ENCODE measurements around the gene SPSB2. TPM values are rescaled to one million over a fixed set of nuclear protein-coding genes. Genes with fewer than 3 reads are reported as not detected.

The SPSB2 gene, protein sequence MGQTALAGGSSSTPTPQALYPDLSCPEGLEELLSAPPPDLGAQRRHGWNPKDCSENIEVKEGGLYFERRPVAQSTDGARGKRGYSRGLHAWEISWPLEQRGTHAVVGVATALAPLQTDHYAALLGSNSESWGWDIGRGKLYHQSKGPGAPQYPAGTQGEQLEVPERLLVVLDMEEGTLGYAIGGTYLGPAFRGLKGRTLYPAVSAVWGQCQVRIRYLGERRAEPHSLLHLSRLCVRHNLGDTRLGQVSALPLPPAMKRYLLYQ
- 8.1 and 10.8 TPM in 2 replicates for total RNA-seq (2021)
- Bru-seq, nascent RNA, result percentile 56 among the genes with signal in this experiment
- percentile 46 among the genes with signal in this experiment for BruChase-seq, experiment 1, labeled RNA remaining after a 2-hour chase
- percentile 42 among the genes with signal in this experiment for BruChase-seq, experiment 2, labeled RNA remaining after a 6-hour chase
- long read RNA-seq, partial matches to known transcripts, result 4 of 8 reads
- long read RNA-seq, other reads (novel, unspliced or antisense), result 3 of 8 reads

- intact Hi-C loops (cut with micrococcal nuclease; ENCODE audit: unreplicated experiment), result loop anchor here (2.0 to 5.0 kb wide), 4 partner anchors 17 to 239 kb away; partner anchors contain the start of gene LRRC23
- ChIA-PET POLR2A (ENCODE audit: low non-redundant PET) (interaction anchor here (0.5 to 0.7 kb wide), 3 partner anchors 184 to 235 kb away, joined by 3 to 10 read pairs (median 3); partner anchors contain the start of gene ZNF384), CTCF (interaction anchor here (0.6 to 2.3 kb wide), 10 partner anchors 9 to 119 kb away, joined by 3 to 13 read pairs (median 5); partner anchors contain the start of genes CDCA3, ENO2 and USP5)
- BruUV-seq (replicated peaks), result no TSS peak
- peaks cover 32% of the 10 kb centered on the region for H3K36me3 ChIP-seq (ENCODE audit: insufficient read depth, low read length, poor library complexity, severe bottlenecking)
- DNase-seq (ENCODE audit: low spot score), result peak; percentile 98
- peak within 1 kb of the TSS; percentile 75 for H3K4me3 ChIP-seq (ENCODE audit: low read depth, low read length, poor library complexity, severe bottlenecking)
- TF ChIP-seq CTCF (conservative IDR thresholded peaks at IDR 0.05; ENCODE audit: low read depth, low read length) (no peak), EZH2 (IDR thresholded peaks at IDR 0.05; ENCODE audit: borderline replicate concordance, low read depth, low read length, poor library complexity, severe bottlenecking) (no peak)
- no peaks in the 10 kb centered on the region for H3K9me3 ChIP-seq (ENCODE audit: low read depth, low read length, poor library complexity, severe bottlenecking)
- peaks cover 22% of the 10 kb centered on the region for H3K4me1 ChIP-seq (ENCODE audit: insufficient read depth, low read length, poor library complexity, severe bottlenecking)
- peak within 1 kb of the TSS; percentile 74 for H3K27ac ChIP-seq (ENCODE audit: low read depth, low read length, poor library complexity, severe bottlenecking)
- no peaks in the 10 kb centered on the region for H3K27me3 ChIP-seq (replicated peaks; ENCODE audit: insufficient read depth, low read depth, low read length, poor library complexity)
These were observed at the start of gene SPSB2 for GRCh38 chr12:6873094-6874014. Gene SPSB2 (minus strand): TSS chr12:6873303. CDS start chr12:6872901, 402 bp downstream.

GRCh38 chr12:6921996-6922946, 49.2 kb upstream of the SPSB2 start:
- ChIA-PET POLR2A (ENCODE audit: low non-redundant PET) (no interaction called here), CTCF (no interaction called here)
- Histone ChIP-seq H3K36me3 (ENCODE audit: insufficient read depth, low read length, poor library complexity, severe bottlenecking) (peaks cover 50% of the 10 kb centered on the region), H3K27ac (ENCODE audit: low read depth, low read length, poor library complexity, severe bottlenecking) (no peak overlapping the region), H3K4me3 (ENCODE audit: low read depth, low read length, poor library complexity, severe bottlenecking) (no peak overlapping the region), H3K4me1 (ENCODE audit: insufficient read depth, low read length, poor library complexity, severe bottlenecking) (peaks cover 30% of the 10 kb centered on the region), H3K27me3 (replicated peaks; ENCODE audit: insufficient read depth, low read depth, low read length, poor library complexity) (no peaks in the 10 kb centered on the region), H3K9me3 (ENCODE audit: low read depth, low read length, poor library complexity, severe bottlenecking) (no peaks in the 10 kb centered on the region)
- DNase-seq (ENCODE audit: low spot score), result no peak
- BruUV-seq (replicated peaks), result no TSS peak
- TF ChIP-seq EZH2 (IDR thresholded peaks at IDR 0.05; ENCODE audit: borderline replicate concordance, low read depth, low read length, poor library complexity, severe bottlenecking), result no peak
- TF ChIP-seq CTCF (conservative IDR thresholded peaks at IDR 0.05; ENCODE audit: low read depth, low read length), result no peak
- intact Hi-C loops (cut with micrococcal nuclease; ENCODE audit: unreplicated experiment), result loop anchor here (5.0 kb wide), 1 partner anchor 170 kb away; the partner anchor contains the start of gene C1R
